Measurements from ENCODE around the gene APLP2. TPM values are rescaled to one million over a fixed set of nuclear protein-coding genes. Genes with fewer than 3 reads are reported as not detected.

The APLP2 gene
- polyA plus RNA-seq, 3 donors, result 486 to 622 (median 591) TPM

GRCh38 chr11:130139401-130139800 lies 69.7 kb downstream of the APLP2 start:
- Mint-ChIP-seq H3K9me3 (peaks cover 0 to 2% (median 0%) of the 10 kb centered on the region in 7 donors), H3K27me3 (ENCODE audit: low read depth in 3 of 3) (peaks cover 0 to 2% (median 0%) of the 10 kb centered on the region in 3 donors), H3K27ac (peak overlapping the region in 2 of 7 donors; percentile 21 to 64), H3K36me3 (peaks cover 94 to 99% of the 10 kb centered on the region in 2 donors), H3K4me3 (no peak overlapping the region), H3K4me1 (peaks cover 4% of the 10 kb centered on the region)
- H3K4me1 ChIP-seq (ENCODE audit: control insufficient read depth in 1 of 2, insufficient read depth in 2 of 2, low read length in 2 of 2), result peaks cover 0 to 3% of the 10 kb centered on the region in 2 donors
- intact Hi-C loops (cut with micrococcal nuclease), result no loop called here
- no peak overlapping the region for H2AFZ ChIP-seq (ENCODE audit: insufficient read depth, low read depth, low read length, poor library complexity, severe bottlenecking)
- H3K27me3 ChIP-seq (ENCODE audit: control insufficient read depth in 2 of 2, insufficient read depth in 2 of 2, low read length in 2 of 2), result no peaks in the 10 kb centered on the region
- H4K20me1 ChIP-seq (ENCODE audit: insufficient read depth, low read length), result peaks cover 95% of the 10 kb centered on the region
- H3K27ac ChIP-seq (ENCODE audit: low read depth in 1 of 2, low read length in 2 of 2), result peak overlapping the region in 1 of 2 donors; percentile 57
- no peaks in the 10 kb centered on the region for H3K9me3 ChIP-seq (replicated peaks in 1 of 2; ENCODE audit: control insufficient read depth in 1 of 2, insufficient read depth in 1 of 2, low read length in 2 of 2)
- no peak overlapping the region for H3K4me3 ChIP-seq (replicated peaks in 1 of 3; ENCODE audit: low read depth in 2 of 3, low read length in 3 of 3)
- no peak overlapping the region for H3K4me2 ChIP-seq (replicated peaks; ENCODE audit: extremely low read depth, low read length, poor library complexity, severe bottlenecking)
- H3K36me3 ChIP-seq (replicated peaks in 1 of 2; ENCODE audit: control insufficient read depth in 1 of 2, insufficient read depth in 2 of 2, low read length in 2 of 2), result peaks cover 90 to 100% of the 10 kb centered on the region in 2 donors
- no peak overlapping the region for H3K9ac ChIP-seq (ENCODE audit: insufficient read depth, low read length, poor library complexity, severe bottlenecking)
- peaks cover 89% of the 10 kb centered on the region for H3K79me2 ChIP-seq (ENCODE audit: insufficient read depth, low read length)
- no peak for TF ChIP-seq CTCF (IDR thresholded peaks at IDR 0.05)
- no CpG with 5 or more reads among the region's 13 CpGs for WGBS (ENCODE audit: insufficient coverage)
- DNase-seq, result no peak

- TF ChIP-seq CTCF (IDR thresholded peaks at IDR 0.05), result no peak
- intact Hi-C loops (cut with micrococcal nuclease), result no loop called here
- no peak for DNase-seq
- H3K79me2 ChIP-seq (ENCODE audit: insufficient read depth, low read length), result peaks cover 74% of the 10 kb centered on the region
- whole genome bisulfite sequencing (ENCODE audit: insufficient coverage), result 95% methylated on average over 16 of the region's 19 CpGs
- H3K9me3 ChIP-seq (replicated peaks in 1 of 2; ENCODE audit: control insufficient read depth in 1 of 2, insufficient read depth in 1 of 2, low read length in 2 of 2), result no peaks in the 10 kb centered on the region
- Mint-ChIP-seq H3K36me3 (peaks cover 85 to 94% of the 10 kb centered on the region in 2 donors), H3K27me3 (ENCODE audit: low read depth in 3 of 3) (no peaks in the 10 kb centered on the region), H3K9me3 (peaks cover 0 to 2% (median 0%) of the 10 kb centered on the region in 7 donors), H3K4me3 (no peak overlapping the region), H3K27ac (peak overlapping the region in 3 of 7 donors; percentile 18 to 57 (median 56)), H3K4me1 (peaks cover 28% of the 10 kb centered on the region)
- peaks cover 76 to 89% of the 10 kb centered on the region in 2 donors for H3K36me3 ChIP-seq (replicated peaks in 1 of 2; ENCODE audit: control insufficient read depth in 1 of 2, insufficient read depth in 2 of 2, low read length in 2 of 2)
- H3K27me3 ChIP-seq (ENCODE audit: control insufficient read depth in 2 of 2, insufficient read depth in 2 of 2, low read length in 2 of 2), result no peaks in the 10 kb centered on the region
- H3K9ac ChIP-seq (ENCODE audit: insufficient read depth, low read length, poor library complexity, severe bottlenecking), result no peak overlapping the region
- peaks cover 85% of the 10 kb centered on the region for H4K20me1 ChIP-seq (ENCODE audit: insufficient read depth, low read length)
- no peak overlapping the region for H2AFZ ChIP-seq (ENCODE audit: insufficient read depth, low read depth, low read length, poor library complexity, severe bottlenecking)
- H3K4me1 ChIP-seq (ENCODE audit: control insufficient read depth in 1 of 2, insufficient read depth in 2 of 2, low read length in 2 of 2), result peaks cover 22 to 26% of the 10 kb centered on the region in 2 donors
- H3K27ac ChIP-seq (ENCODE audit: low read depth in 1 of 2, low read length in 2 of 2), result peak overlapping the region in 1 of 2 donors; percentile 22
- H3K4me3 ChIP-seq (replicated peaks in 1 of 3; ENCODE audit: low read depth in 2 of 3, low read length in 3 of 3), result no peak overlapping the region
- no peak overlapping the region for H3K4me2 ChIP-seq (replicated peaks; ENCODE audit: extremely low read depth, low read length, poor library complexity, severe bottlenecking)
These were observed 72.1 kb downstream of the APLP2 start for GRCh38 chr11:130141561-130142341.
